Endothelial cell of umbilical vein (primary cell): ENCODE data around the gene KIF5C. TPM values are rescaled to one million over a fixed set of nuclear protein-coding genes. Genes with fewer than 3 reads are reported as not detected.
A peak's percentile ranks its signal among the peaks of the same experiment; 100 is the strongest.

Source experiments
- BruUV-seq: library from RNA; stranded (reverse); fragments of 400-500 nt; replicated peaks from 2 replicates; lab custom pipeline; 2021; lab: Mats Ljungman, UMichigan
- CTCF ChIA-PET: fragments of 300-600, 350-600 bp; sonication (Branson Sonifier 250); formaldehyde crosslinking; loops from one replicate; lab custom pipeline; 2021; ENCODE audit warnings: antibody characterized with exemption, inconsistent platforms; lab: Charles Lee
- POLR2A ChIA-PET: fragments of 300-600, 350-600 bp; sonication (Branson Sonifier 250); formaldehyde crosslinking; loops from one replicate; lab custom pipeline; 2021; ENCODE audit warnings: antibody characterized with exemption, inconsistent platforms; lab: Charles Lee
- DNase-seq: peaks from one replicate; pipeline ENCODE4 v3.0.0-alpha.2; 2011; ENCODE audit warnings: low read depth, low spot score
- FAIRE-seq: peaks from 2 replicates; lab custom pipeline; 2011; peaks lifted over from hg19 to GRCh38; lab: Jason Lieb, UNC
- H2AFZ ChIP-seq: 2 replicates; pipeline ENCODE4 v1.6.0; 2012; ENCODE audit warnings: low read depth, low read length, control low read depth, inconsistent platforms
- H3K27ac ChIP-seq: 2 replicates; pipeline ENCODE4 v1.5.1; 2011; ENCODE audit warnings: low read depth, mild to moderate bottlenecking, control low read depth, low read length, moderate library complexity; ENCODE audit not compliant: insufficient read depth
- H3K27me3 ChIP-seq, 2 experiments: 2 replicates each; pipeline versions ENCODE4 v1.6.0 to v1.6.1; 2011; ENCODE audit warnings: low read length in 2 of 2, mixed read lengths in 1 of 2; ENCODE audit not compliant: control insufficient read depth in 2 of 2, insufficient read depth in 2 of 2
- H3K36me3 ChIP-seq, 2 experiments: 2 replicates in 1 of 2; 3 replicates in 1 of 2; pipeline ENCODE4 v1.5.1; 2011; ENCODE audit warnings: low read length in 2 of 2, mild to moderate bottlenecking in 1 of 2, moderate library complexity in 1 of 2; ENCODE audit not compliant: control insufficient read depth in 2 of 2, insufficient read depth in 2 of 2; ENCODE audit errors: extremely low read depth in 1 of 2
- H3K4me1 ChIP-seq: 3 replicates; pipeline ENCODE4 v1.5.1; 2011; ENCODE audit warnings: mild to moderate bottlenecking, low read length; ENCODE audit not compliant: control insufficient read depth, insufficient read depth; ENCODE audit errors: extremely low read depth
- H3K4me2 ChIP-seq: 2 replicates; pipeline ENCODE4 v1.6.1; 2011; ENCODE audit warnings: low read length, control low read depth, mixed read lengths; ENCODE audit not compliant: insufficient read depth
- H3K4me3 ChIP-seq, 3 experiments: fragments of 200-600 bp in 1 of 3; sonication (generic), shearing (Covaris generic) in 1 of 3; replicated peaks in 1 of 3; 2 replicates each; pipeline ENCODE4 v1.5.1; 2011 to 2016; ENCODE audit warnings: control low read depth in 3 of 3, low read length in 3 of 3, mild to moderate bottlenecking in 2 of 3, inconsistent platforms in 1 of 3, low read depth in 1 of 3, moderate library complexity in 1 of 3; ENCODE audit not compliant: insufficient read depth in 1 of 3
- H3K79me2 ChIP-seq: 2 replicates; pipeline ENCODE4 v1.6.0; 2012; ENCODE audit warnings: low read length, inconsistent platforms; ENCODE audit not compliant: control insufficient read depth, insufficient read depth
- H3K9ac ChIP-seq: replicated peaks from 2 replicates; pipeline ENCODE3; 2011; ENCODE audit warnings: low read length, control low read depth; ENCODE audit not compliant: insufficient read depth; ENCODE audit errors: extremely low read depth
- H3K9me1 ChIP-seq: replicated peaks from 3 replicates; pipeline ENCODE4 v1.6.0; 2011; ENCODE audit warnings: mild to moderate bottlenecking, low read length; ENCODE audit not compliant: control insufficient read depth, insufficient read depth; ENCODE audit errors: extremely low read depth
- H3K9me3 ChIP-seq: replicated peaks from 2 replicates; pipeline ENCODE4 v1.5.1; 2012; ENCODE audit warnings: low read length, inconsistent platforms; ENCODE audit not compliant: control insufficient read depth, insufficient read depth
- H4K20me1 ChIP-seq: replicated peaks from 2 replicates; pipeline ENCODE3; 2011; ENCODE audit warnings: mild to moderate bottlenecking, low read length; ENCODE audit not compliant: control insufficient read depth, insufficient read depth; ENCODE audit errors: extremely low read depth
- EZH2 ChIP-seq: IDR thresholded peaks from 2 replicates; pipeline ENCODE4 v1.6.1; 2012; ENCODE audit warnings: borderline replicate concordance, low read depth, mild to moderate bottlenecking, moderate library complexity, low read length, inconsistent platforms; ENCODE audit not compliant: severe bottlenecking
- FOS ChIP-seq: IDR thresholded peaks from 2 replicates; pipeline ENCODE4 v1.6.1; 2011; ENCODE audit warnings: mild to moderate bottlenecking, low read length, moderate library complexity, borderline replicate concordance; ENCODE audit not compliant: insufficient read depth
- GATA2 ChIP-seq: IDR thresholded peaks from 2 replicates; pipeline ENCODE4 v1.7.0; 2011; ENCODE audit warnings: low read depth, mild to moderate bottlenecking, moderate library complexity, mixed read lengths, low read length; ENCODE audit not compliant: insufficient read length, insufficient read depth
- JUN ChIP-seq: IDR thresholded peaks from 2 replicates; pipeline ENCODE4 v1.6.1; 2011; ENCODE audit warnings: borderline replicate concordance, low read depth; ENCODE audit not compliant: insufficient read length, insufficient read depth
- MYC ChIP-seq: IDR thresholded peaks from one replicate; pipeline ENCODE4 v1.6.1; 2011; ENCODE audit warnings: mild to moderate bottlenecking, low read depth, low read length
- dilution Hi-C: fragments of 300-500 bp; cut with MboI; formaldehyde crosslinking; loops from one replicate; pipeline ENCODE4 v1.15.0; 2019; ENCODE audit warnings: low sequenced_read_pairs; ENCODE audit not compliant: extremely low pct_ligation_motif_present
- intact Hi-C: fragments of 100-400 bp; cut with micrococcal nuclease; formaldehyde crosslinking; loops from one replicate; pipeline ENCODE4 v1.10.0; 2022
- polyA plus RNA-seq, 4 experiments: library from polyadenylated mRNA; depleted of rRNA in 3 of 4; stranded (reverse) in 3 of 4; unstranded in 1 of 4; fragments of >200 nt; gene quantifications; 2 replicates each; pipeline versions ENCODE4 v1.2.1 to v1.2.3, GENCODE V29; 2011 to 2012; ENCODE audit warnings: missing spikeins in 1 of 4
- total RNA-seq: library from RNA; stranded (reverse); gene quantifications from 2 replicates; pipeline ENCODE4 v1.2.3, GENCODE V29; 2021

Gene KIF5C
- total and polyA plus RNA-seq, 2 donors (not counting 3 experiments of a cell fraction or from before 2014, with no cell fraction given) = 0.01 to 0.55 TPM

DNA sequence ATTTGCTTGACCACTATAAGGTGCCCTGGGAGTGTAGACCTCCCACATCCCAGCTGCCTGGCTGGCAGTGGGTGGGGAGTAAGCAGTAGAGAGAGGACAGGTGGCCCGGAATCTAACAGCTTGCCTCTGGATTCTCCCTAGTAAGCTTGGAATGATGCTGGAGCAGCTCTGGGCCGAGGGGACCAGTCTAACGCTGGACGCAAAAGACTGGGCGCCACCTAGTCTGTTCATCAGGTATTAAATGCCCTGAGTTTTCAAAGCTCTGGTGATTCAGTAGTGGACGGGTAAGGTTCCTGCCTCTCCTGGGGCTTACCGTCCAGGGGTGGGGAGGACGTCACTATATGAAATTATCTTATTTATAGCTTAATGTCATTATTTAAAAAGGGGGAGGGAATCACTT is 162.8 kb downstream of the KIF5C start:
- no peaks in the 10 kb centered on the region for H3K9me1 ChIP-seq
- no peaks in the 10 kb centered on the region for H4K20me1 ChIP-seq
- H3K4me1 ChIP-seq = no peaks in the 10 kb centered on the region
- no peak overlapping the region for H2AFZ ChIP-seq
- no peak overlapping the region for H3K9ac ChIP-seq
- FAIRE-seq (no peak), DNase-seq (no peak)
- H3K4me2 ChIP-seq = no peak overlapping the region
- BruUV-seq = no TSS peak
- H3K27ac ChIP-seq = no peak overlapping the region
- H3K79me2 ChIP-seq = no peaks in the 10 kb centered on the region
- H3K27me3 ChIP-seq = peaks cover 22% of the 10 kb centered on the region in 2 experiments
- H3K9me3 ChIP-seq = no peaks in the 10 kb centered on the region
- intact Hi-C loops (no loop called here), dilution Hi-C loops (no loop called here)
- no peak for TF ChIP-seq FOS
- no peaks in the 10 kb centered on the region for H3K36me3 ChIP-seq
- H3K4me3 ChIP-seq = no peak overlapping the region
- ChIA-PET CTCF (interaction anchor here (1.3 to 1.4 kb wide), 2 partner anchors 11 to 21 kb away, joined by 4 to 10 read pairs; no protein-coding TSS in a partner anchor), POLR2A (no interaction called here)

DNA sequence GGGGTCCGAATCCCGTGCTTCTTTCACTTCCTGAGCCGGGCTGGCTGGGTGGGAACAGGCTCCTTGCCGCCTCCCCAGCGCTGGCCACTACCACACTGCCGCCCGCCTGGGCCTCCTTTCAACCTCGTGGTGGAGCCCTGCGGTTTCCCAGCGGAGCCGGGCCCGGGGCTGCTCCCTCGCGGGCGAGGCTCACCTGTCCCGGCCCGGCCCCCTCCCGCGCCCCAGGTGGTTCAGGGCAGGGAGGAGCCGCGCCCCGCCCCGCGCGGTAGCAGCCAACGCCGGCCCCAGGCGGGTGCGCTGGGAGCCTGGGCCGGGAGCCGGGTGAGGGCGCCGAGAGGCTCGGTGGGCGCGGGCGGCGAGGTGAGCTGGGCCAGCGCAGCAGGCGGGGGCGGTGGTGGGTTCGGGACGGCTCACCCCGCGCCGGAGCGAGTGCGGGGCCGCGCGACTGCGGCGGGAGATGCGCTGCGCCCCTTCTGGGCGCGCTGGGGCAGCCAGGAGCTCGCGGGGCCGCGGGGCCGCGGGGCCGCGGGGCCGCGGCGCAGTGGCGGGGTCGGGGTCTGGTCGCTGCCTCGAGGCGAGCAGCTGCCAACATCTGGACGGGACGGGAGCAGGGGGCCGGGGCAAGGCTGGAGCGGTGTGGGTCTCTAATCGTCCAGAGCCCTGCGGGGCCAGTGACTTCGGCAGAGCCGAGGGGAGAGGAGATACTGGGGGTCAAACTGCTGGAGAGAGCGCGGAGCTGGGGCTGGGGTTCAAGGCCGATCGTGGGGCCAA is 163.6 kb downstream of the KIF5C start, which contains the start of gene LYPD6B:
Gene LYPD6B, plus strand, starts transcription at position 258 of the 771 bp plus-strand sequence. CDS start 92,250 bp downstream, outside the sequence.
- no peak for FAIRE-seq
- peak within 1 kb of the TSS in 1 of 3 experiments; percentile 1 for H3K4me3 ChIP-seq
- intact Hi-C loops = no loop called here
- no TSS peak for BruUV-seq
- dilution Hi-C loops = no loop called here
- H3K4me1 ChIP-seq = no peaks in the 10 kb centered on the region
- no peak within 1 kb of the TSS for H3K9ac ChIP-seq
- no peaks in the 10 kb centered on the region for H3K9me1 ChIP-seq
- H3K27ac ChIP-seq = no peak within 1 kb of the TSS
- CTCF ChIA-PET = interaction anchor here (0.7 to 1.7 kb wide), 6 partner anchors 8 to 535 kb away, joined by 3 to 10 read pairs (median 5); no protein-coding TSS in a partner anchor
- no peaks in the 10 kb centered on the region for H3K79me2 ChIP-seq
- DNase-seq = no peak
- H3K9me3 ChIP-seq = no peaks in the 10 kb centered on the region
- POLR2A ChIA-PET = no interaction called here
- no peaks in the 10 kb centered on the region for H3K36me3 ChIP-seq
- no peaks in the 10 kb centered on the region for H4K20me1 ChIP-seq
- H3K27me3 ChIP-seq = peaks cover 22% of the 10 kb centered on the region in 2 experiments
- TF ChIP-seq JUN (no peak), MYC (no peak), EZH2 (peak; percentile 53), GATA2 (no peak)
- H2AFZ ChIP-seq = no peak within 1 kb of the TSS
- H3K4me2 ChIP-seq = peak within 1 kb of the TSS; percentile 14
